Measurements from ENCODE around the gene COL19A1.

The COL19A1 gene

DNA sequence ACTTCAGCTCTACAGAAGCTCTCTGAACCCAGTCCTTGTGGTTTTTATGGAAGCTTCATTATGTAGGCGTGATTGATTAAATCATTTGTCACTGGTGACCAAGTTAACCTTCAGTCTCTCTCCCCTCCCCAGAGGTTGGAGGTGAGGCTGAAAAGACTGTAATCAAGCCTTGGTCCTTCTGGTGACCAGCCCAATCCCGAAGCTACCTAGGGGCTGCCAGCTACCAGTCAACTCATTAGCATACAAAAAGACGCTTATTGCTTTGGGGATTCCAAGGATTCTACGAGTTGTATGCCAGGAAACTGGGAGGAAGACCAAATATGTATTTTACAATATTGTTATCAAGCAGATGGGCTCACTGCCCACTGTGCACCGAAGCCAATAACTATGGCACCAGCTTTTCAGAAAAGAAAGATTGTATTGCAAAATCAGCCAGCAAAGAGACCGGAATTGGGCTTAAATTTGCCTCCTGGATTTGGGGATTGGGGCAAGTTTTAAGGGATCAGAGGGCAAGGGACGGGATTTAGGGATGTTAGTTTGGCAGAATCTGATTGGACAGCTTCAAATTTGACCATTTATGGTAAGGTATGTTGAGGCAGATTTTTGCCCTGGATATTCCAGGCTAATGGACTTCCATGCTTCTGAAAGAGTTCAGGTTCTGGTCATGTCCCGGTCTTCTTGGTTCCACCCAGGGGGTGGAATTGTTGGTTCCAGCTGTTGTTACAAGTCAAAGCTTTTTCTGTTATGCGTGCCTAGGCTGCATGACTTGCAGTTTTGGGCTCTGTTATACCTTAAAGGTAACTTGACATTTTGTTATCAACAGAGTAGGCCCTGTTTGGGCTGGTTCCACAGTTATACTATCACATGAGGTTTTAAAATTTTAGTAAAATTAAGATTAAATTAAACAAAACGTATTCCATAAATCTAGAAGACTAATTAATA, 269.1 kb downstream of the COL19A1 start:
- DNase-seq, result no peak

DNA sequence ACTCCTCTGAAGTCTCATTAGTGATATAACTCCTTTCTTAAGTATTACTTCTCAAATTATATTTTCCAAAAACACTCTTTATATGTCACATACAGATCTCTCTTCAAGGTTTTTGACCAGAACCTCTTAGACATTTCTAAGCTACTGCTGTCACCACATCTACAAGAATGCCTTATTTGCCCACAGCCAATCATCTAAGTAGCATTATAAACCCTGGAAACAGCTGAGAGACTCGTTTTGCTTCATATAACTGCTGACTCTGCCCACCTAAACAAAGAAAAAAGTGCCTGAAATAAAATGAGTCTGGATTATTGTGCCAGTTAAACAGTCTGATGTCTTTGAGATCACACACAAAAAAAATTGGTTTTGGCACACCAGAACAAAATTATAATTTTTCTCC, 270.6 kb downstream of the COL19A1 start:
- no peak for DNase-seq

DNA sequence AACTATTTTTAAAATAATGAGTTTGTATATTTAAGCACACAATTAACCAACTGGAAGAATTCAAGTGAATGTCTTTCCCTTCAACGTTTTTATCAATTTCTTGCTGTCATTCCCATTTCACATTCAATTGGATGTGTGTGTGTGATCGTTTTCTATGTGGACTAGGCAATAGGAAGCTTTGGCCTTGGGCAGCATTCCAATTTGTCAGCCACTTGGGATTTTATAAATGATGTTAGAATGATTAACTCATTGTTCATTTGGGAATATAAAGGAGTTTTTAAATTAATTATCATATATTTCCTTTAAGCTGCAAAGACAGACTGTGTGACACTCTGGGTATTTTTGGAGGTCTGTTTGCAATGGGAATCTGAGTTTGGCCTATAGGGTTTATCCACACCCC, 274.1 kb downstream of the COL19A1 start:
- no peak for DNase-seq

DNA sequence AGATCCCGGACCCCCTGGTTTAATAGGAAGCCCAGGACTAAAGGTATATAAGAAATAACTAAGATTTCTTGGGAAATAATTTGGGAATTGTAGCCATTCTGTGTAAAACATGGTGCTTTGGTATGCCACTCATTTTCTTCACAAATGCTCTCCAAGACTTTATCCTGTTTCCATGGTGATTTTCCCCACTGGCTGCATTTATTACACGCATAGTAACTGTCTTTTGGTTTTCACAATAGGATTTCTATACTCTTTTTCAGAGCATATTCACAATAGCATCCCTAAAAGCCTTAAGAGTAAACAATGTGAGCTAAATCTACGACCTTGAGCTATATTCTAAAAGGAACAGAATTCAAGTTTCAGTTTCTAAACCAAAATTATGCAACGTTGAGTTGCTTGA, 275.7 kb downstream of the COL19A1 start:
- no peak for DNase-seq

DNA sequence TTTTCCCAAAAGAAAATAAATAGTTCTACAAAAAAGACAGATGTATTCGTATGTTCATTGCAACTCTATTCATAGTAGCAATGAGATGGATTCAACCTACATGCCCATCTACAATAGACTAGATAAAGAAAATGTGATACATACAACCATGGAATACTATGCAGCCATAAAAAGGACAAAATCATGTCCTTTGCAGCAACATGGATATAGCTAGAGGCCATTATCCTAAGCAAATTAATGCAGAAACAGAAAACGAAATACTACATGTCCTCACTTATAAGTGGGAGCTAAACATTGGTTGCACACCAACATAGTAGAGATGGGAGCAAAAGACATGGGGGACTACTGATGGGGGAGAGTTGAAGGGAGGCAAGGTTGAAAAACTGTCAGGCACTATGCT, 278.8 kb downstream of the COL19A1 start:
- no peak for DNase-seq

DNA sequence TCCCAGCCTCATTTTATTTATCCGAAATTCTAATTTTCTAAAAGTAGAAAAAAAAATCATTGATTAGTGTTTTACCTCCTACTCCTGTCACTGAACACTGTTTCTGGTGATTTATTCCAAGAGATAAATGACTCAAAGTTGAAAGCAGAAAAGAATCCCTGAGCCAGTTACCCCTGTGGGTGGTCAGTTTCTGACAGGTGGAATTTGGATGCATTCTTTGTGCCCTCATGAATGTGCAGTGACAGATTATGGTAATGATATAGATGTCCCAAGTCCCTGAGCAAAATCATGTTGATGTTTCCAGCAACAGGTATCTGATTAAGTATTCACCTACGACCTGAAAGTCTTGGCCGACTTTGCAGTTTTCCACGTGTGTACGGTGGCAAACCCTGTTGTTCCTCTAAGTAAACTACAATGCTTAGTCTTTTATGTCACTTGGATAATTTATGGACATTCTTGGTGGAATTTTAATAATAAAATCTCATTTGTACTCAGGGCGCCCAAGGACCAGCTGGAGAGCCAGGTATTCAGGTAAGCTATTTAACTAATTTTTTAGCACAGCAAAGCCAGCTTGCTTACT, 282.9 kb downstream of the COL19A1 start:
- no peak for DNase-seq

DNA sequence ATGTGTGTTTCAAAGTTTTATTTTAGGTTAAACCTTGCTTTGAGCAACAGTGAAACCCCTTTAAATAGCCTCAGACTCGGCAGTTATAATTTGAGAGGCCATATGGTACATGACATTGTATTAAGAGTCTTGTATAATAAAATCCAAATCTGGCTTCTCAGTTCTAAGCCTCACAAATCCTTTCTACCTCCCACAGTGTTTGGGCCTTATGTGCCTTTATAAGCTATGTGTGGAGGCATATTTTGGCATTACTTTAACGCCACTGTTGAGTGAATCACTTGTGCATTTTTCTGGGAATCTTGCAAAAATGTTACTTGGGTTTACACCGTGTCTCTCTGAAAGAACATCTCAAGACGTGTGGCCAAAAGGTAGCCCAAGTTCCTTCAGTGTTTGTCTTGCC, 284.2 kb downstream of the COL19A1 start:
- DNase-seq, result no peak

DNA sequence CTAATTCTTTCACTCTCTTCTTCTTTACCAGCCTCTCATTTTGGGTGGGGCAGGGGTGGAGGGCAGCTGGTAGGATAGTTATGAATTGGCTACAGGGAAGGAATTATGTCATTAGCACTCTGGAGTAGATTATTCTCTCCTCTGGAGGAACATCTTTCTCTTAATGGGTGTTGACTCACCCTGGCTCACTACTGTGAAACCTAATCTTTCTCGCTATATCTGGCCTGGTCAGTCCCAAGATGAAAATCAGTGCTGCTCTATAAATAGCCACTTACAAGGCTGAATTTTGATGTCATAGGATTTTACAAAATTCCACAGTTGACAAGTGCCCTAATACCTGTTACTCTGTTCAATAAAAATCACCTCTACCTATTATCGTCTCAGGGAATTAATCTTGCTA, 285.3 kb downstream of the COL19A1 start:
- DNase-seq, result no peak

DNA sequence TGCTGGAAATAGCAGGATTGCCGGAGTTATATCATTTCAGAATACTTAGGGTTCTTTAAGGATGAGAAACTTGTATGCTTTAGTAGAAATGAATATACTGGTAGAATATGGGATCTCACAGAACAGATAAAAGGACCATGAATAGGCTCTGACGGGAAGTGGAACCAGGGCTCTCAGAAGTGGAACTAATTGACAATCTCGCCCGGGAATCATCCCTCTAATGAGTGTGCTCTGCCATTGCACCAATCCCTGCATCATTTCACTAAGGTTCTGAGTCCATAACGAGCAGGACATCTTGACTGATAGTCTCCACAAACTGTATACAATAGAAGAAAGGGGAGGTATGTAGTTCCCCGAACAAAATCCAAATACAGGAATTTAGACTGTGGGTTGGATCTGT, 286.4 kb downstream of the COL19A1 start:
- no peak for DNase-seq

DNA sequence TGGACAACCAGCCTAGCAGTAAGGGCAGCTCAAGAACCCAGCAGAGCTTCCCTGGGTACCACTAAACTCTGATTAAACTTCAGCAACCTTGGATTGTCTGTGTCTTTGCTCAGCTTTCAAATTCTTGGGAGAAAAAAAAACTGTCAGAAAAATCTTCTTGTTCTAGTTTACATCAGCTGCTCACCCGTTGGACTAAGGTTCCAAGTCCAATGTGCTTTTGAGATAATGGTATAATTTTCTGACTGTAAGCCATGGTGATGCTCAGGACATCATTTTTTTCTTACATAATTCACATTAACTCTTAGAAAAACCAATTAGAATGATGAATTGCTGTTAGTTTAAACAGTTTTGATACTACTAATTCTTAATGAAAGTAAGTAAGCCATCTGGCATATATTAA, 290.7 kb downstream of the COL19A1 start:
- no peak for DNase-seq

DNA sequence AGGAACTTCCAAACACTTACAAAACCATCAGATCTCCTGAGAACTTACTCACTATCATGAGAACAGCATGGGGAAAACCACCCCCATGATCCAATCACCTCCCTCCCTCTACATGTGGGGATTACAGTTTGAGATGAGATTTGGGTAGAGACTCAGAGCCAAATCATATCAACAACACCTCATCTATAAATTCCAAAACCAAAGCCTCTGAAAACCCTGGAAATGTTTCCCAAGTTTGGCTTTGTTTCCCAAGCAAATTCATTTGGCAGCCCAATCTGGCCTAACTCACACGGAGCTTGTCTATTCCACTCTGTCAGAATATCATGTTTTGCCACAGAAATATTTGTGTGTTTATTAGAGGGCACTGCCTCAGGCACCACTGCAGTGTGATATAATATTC, 293.9 kb downstream of the COL19A1 start:
- DNase-seq, result no peak

DNA sequence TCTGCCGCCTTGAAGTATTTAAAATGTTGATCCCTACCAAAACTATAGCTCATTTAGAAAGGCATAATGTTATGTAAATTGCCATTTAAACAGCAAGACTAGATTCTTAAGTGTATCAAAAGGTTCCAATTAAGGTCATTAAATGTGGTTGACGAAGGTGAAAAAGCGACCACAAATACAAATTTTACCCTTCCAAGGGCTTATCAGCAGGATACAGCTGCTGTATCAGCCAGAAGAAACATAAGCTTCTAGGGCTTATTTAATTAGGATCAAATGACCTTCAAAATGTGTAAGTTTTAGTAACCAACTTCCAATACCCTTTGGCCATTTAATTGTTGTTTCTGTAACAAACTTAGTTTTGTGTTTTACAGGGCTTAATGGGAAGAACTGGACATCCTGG, 296.6 kb downstream of the COL19A1 start:
- DNase-seq, result no peak

DNA sequence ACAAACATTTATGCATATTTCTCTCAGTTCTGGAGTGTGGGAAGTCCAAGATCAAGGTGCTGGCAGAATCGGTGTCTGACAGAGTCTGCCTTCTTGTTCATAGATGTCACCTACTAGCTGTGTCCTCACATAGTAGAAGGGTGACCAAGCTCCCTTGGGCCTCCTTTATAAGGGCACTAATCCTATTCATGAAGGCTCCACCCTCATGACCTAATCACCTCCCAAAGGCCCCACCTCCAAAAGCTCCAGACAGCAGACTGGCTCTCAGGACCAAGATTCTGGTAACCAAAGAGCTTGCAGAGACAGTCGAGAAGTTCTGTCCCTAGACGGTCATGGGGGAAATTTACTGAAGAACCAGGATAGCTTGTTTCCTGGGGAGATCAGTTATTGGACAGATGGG, 297.4 kb downstream of the COL19A1 start:
- no peak for DNase-seq

DNA sequence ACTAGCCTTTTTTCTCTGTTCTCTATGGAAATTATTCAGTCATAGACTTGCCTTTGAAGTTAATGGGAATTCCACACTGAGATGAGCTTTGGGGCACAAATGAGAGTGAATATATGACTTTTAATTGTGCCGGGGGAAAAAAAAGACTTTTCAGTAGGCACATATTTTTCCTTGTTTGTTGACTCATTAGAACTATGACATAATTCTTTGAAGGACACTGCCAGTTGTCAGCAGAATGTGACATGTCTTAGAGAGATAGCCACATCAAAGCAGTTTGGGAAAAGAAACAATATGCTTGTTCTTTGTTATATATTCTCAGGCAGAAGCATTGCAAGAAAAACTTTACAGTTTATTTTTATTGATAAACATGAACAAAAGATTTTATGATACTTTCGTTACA, 298.2 kb downstream of the COL19A1 start:
- DNase-seq, result no peak

DNA sequence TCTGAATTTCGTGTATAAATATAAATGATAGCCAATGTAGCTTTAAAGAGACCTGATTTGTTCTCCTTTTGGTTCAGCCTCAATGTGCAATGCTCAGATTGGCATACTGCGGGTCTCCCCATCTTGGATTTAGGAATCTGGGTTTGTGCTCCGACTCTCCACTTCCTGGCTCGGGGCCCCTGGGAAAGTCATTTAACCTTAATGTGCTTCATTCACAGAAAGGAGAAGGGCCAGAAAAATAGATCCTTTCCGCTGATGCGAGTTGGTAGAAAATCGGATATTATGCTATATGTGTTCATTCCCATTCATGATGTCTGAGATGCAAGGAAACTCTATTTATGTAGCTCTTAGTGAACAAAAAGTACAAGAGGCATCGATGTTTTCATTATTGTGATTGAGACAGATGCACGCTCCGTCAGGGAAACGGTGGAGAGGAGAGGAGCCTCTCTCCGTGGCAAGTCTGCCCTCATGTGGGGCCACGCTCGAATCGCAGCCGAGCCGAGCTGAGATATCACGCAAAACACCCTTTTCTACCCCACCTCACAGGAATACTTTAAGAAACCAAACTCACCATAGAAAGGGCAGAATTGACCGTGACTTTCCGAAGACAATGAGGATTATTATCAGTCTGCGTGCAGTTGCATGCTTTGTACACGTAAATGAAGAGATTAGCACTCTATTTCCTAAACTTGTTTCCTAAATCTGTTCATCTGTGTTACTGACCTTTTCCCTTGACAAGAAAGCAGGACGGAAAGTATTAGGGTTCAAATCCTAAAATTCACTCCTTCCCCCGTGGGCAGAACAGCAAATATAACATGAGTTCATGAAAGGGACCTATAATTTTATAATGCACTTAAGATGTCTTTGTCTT, 300.0 kb downstream of the COL19A1 start:
- peak; percentile 60 for DNase-seq

DNA sequence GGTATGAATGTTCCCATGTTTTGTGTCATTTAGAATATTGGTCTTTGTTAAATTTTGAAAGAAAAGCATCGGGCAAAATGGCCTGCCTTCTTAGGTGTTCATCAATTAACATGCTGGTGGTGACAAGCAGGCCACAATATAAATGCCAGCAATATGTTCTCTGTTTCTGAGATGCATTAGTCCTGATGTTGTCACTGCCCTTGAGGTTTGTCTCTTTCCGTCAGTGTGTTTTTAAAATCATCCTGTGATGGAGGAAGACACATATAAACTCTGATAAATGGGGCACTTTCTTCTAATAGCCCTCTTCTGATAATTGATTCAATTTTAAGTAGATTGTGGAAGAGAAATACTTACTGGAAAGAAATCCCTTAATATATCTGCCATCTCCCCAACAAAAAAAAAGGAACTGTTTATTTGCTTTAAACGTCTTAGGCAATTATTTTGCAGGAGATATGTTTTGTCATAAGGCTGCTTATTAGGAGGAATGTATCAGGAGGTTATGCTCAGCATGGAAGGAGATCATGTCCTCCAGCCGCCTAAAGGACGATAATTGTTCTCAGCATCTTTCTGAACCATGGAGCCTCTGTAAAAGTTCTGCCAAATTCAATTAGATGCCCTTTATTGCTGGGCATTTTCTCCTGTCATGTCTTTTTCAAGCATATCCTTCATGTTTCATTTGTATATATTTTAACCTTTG, 302.5 kb downstream of the COL19A1 start:
- DNase-seq, result no peak

DNA sequence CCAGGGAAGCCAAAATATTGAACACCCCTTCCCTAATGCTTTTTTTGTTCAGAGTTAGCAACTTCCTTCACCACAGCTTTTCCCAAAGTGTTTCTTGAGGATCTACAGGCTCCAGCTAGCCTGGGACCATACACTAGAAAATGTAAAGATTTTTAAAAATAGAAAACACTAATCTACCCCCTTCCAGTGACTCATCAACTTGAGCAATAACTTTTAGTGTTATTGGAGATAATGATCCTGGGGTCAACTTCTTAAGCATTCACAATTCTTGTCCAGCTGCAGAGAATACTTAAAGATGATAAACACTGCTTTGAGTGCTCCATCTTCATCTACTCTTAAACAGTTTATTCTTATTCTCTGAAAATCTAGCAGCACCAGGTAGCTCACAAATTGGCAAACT, 304.9 kb downstream of the COL19A1 start:
- DNase-seq, result no peak

DNA sequence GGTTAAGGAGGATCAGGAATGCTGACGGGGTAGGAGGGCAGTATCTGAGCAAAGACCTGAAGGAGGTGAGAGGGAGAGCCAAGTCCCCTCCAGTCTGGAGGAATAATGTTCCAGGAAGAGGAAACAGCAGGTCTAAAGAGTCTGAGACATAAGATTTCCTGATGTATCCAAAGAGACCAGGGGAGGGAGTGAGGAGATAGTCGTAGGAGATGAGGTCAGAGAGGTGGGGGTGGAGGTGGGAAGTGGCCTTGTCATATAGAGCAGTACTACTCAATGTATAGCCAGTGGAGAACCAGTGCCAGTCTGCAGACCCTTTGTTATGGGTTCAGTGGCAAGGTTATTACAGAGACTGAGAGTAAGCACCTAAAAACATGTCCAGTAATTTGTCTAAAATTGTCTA, 305.9 kb downstream of the COL19A1 start:
- no peak for DNase-seq

DNA sequence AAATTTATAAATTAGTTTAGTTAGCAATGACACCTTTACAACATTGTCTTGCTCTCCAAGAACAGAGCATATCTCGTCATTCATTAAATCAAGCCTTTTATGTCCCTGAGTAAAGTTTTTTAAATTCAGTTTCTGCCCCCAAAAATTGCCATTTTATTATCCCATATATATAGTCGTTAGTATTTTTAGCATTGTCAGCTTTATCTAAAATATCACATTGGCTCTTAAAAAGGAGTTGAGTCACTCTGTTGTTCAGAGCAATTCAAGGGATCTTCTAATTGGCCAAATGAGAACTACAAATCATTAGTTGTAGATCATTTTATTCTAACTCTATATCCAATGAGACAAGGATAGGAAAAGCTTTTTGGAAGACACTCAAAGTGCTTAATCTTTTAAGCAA, 309.4 kb downstream of the COL19A1 start:
- DNase-seq, result no peak

DNA sequence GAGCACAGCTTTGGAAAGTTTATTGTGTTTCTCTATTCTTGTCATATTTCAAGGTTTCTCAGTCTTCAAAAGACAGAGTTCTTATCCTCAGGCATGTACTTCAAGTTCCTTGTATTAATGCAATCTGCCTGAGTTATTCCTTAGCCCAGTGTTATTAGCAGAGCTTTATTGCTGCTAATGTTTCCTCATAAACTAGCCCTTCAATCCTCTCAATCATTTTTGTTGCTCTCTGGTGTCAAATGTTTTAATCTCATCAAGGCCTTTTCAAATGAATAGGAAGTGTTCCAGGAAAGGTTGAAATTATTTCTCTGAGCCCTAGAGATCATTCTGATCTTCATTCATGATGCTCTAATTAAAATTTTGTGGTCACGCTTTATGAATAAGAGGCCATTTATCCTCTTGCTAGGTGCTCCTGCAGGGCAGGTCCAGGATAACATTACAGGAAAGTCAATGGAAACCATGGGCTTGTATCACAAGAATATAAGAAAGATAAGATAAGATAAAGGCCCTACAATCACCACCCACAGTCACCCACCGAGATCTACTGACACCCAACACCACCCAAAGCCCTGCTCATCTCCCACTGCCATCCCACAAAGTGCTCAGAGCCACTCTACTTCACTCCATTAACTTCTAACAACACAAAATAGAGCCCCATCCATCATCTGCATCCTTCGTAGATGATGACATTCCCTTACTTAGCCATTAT, 310.6 kb downstream of the COL19A1 start:
- DNase-seq, result no peak

DNA sequence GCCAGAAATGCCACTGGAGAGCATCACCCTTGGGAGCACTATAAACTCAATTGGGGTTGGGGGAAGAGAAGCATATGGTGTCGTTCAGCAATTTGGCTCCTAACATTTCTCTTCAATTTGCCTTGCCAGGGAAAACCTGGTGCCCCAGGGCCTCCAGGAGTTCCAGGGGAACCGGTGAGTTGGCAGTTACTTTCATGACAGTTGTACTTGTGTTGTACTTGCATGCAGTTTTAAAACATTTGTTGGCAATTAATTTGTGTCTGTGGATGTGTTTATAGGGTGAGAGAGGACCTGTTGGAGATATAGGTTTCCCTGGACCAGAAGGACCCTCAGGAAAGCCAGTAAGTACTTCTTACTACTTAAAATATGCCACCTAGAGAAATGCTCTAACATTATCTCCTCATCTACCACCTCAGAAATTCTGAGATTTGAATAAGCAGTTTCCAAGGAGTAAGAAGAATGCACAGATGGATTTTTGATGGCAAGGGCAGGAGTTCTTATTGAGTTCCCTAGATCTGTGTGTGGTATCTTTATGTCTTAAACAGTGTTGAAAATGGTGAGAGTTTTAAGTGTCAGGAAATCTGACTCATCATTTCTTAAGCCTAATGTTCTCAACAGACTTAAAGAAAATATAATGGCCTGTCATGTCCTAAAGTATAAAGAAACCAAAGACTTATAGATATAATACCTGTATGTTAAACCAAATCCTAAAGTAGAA, 314.0 kb downstream of the COL19A1 start:
- DNase-seq, result no peak
